HG03520 (cell line): Measurements from ENCODE around the gene SYT15.
"Not testable (repeated sequence)": the region's sequence is repeated elsewhere in the genome, so short reads cannot be mapped to it uniquely, and the experiment has no call there.

Source experiments
- ATAC-seq: cut with Tn5 transposase; IDR thresholded peaks from one replicate; pipeline ENCODE4 v1.9.1; 2021; ENCODE audit warnings: mild to moderate bottlenecking, moderate library complexity; ENCODE audit not compliant: unreplicated experiment

The SYT15 gene

DNA sequence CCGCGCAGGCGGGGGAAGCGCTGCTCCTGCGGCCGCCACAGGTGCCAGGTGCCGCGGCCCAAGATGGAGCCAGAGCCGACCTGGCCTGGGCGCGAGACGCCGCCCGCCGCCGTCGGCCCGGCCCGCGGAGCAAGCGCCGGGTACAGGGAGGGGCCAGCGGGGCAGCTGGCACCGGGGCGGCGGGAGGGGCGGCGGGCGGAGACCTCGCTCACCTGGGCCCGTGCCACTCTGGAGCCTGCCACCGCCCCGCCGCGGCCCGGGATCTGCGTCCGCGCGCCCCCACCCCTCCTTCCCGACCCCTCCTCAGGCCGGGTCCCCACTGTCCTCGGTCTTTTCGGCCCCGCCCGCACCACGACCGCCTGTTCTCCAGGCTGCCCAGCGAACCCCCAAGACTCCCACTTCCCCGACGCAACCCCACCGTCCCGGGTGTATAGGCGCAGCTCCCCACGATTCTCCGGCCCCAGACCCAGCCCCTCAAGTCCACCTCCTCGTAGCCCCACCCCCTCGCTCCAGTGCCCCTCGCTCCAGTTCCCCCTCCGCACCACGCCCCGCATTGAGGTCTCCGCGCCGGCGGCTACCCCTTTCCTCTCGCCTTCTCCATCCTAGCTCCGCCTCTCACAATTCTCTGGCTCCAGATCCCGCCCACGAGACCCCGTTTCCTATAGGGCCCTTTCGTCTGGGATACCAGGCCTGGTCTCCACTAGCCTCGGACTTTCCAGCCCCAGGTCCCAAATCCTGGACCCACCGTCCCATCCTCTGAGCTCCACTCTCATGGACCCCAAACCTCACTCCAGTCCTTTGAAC lies 22.2 kb upstream of the SYT15 start, which contains the start of gene GPRIN2:
Gene GPRIN2 (minus strand): TSS at position 144 of the 804 bp plus-strand sequence. CDS start 5,922 bp downstream, outside the sequence.
- no peak for ATAC-seq

DNA sequence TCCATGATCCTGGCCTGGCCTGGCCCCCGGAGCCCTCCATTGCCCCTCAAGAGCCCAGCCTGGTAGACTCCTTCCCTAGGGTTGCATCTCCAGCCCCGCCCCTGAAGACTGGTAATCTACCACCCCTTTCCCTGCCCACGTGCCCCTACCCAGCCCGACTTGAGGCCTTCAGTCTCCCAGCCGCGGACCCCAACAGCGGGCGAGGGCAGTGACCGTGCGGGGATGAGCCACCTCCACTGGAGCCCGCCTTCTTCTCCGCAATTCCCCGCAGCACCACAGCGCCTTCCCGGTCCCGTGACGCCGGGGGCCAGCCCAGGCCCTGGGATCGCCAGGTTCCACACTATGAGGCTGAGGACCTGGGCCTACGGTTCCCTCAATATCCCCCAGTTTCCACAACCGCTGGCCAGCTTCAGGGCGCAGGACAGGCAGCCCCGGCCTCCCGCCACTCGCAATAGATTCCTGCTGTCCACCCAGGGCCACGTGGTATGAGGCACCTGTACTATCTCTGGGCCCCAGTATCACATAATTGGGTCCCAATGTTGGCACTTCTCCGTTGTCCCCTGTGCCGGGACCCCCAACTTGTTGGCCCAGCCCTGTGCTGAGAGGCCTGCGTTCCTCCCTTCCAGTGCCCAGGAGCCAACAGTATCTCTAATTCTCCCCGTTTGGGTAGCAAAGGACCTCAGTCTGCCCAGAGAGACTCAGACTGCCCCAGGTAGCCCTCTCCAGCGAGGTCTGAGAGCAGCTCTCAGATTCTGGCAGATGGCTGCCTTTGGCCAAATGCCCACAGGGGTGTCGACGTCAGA lies 21.4 kb upstream of the SYT15 start:
- ATAC-seq = no peak

DNA sequence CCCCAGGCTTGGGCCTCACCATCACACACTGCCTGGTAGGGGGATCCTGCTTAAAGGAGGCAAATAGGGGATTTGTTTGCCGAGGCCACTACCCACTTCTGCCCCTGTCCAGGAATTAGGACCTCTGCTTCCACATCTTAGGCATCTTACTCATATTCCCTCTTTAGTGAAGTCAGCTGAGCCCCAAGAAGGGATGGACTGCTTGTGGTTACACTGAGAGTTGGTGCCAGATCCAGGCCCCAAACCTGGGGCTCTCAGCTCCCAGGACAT lies 20.9 kb upstream of the SYT15 start:
- ATAC-seq = no peak

DNA sequence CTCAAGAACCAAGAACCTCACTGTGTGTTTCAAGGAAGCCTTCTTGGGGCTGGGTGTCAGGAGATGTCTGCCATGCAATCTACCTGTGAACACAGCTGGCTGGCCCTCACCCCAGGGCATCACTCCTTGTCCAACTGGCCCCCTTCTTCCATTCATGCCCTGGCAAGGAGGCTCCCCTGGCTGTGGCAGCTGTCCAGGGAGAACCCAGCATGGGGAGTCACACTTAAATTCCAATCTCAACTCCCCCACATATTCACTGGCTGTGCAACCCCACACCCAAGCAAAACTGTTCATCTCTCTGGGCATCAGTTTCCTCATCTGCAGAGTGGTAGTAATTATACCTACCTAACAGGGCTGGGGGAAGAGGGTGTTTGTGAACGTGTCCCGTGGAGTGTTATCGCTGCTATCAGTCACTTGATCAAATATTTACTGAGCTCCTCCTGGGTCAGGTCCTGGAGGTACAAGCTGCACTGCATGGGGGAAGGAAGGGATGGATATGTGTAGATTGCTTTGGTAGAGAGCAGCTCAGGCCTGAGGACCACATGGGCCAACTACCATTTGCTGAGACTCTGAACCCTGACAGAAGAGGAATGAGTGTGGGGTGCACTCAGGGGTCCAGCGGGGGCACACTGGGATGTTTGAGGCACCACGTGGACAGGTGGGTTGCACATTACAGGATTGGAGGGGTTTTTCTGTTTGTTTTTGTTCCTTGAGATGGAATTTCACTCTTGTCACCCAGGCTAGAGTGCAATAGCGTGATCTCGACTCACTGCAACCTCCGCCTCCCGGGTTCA lies 20.3 kb upstream of the SYT15 start:
- ATAC-seq = no peak

DNA sequence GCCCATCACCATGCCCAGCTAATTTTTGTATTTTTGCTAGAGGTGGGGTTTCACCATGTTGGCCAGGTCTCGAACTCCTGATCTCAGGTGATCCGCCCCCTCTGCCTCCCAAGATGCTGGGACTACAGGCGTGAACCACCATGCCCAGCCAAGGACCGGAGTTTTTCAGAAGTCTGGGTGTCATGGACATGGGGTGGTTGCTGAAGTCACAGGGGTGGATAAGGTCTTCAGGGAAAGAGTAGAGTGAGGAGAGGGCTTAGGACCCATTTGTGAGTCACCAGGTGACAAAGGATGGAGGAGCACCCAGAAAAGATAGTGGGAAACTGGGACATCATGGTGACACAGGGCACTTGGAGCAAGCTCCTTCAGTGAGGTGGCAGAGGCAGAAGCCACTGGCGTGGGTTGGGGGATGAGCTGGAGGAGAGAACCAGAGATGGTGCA lies 19.7 kb upstream of the SYT15 start:
- no peak for ATAC-seq

DNA sequence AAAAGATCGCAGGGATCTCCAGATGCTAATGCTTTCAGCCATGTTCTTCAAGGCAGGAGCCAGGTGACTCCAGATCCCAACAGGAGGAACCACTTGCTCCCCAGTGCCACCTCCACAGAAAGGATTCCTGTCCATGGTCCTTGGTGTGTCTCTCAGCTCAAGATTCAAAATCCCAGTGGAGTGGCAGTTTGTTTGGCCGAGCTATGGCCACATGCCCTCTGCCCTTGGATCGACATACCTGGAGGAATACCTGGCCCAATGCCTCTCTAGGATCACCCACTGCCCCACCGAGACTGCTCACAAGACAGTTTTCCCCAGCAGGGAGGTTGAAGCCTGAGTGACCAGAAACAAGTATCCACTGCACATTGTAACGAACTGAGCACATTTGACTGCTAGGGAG lies 18.5 kb upstream of the SYT15 start:
- no peak for ATAC-seq

DNA sequence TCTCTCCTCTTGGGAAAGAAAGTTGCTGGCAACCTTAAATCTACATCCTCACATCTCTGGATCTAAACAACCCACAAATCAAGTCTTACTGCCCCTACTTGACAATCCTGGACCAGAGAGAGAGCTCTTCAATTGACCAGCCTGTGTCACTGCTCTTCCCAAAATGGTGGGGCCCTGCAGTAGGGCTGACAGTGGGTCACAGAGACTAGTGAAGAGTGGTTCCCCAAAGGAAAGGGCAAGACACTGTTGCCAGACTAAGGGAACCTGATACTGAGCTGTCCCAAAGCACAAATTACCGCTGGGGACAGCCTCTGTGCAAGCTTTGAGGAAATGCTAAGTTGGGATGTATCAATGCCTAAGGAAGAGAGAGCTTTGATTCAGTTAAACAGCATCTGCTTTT lies 18.0 kb upstream of the SYT15 start:
- ATAC-seq = no peak

DNA sequence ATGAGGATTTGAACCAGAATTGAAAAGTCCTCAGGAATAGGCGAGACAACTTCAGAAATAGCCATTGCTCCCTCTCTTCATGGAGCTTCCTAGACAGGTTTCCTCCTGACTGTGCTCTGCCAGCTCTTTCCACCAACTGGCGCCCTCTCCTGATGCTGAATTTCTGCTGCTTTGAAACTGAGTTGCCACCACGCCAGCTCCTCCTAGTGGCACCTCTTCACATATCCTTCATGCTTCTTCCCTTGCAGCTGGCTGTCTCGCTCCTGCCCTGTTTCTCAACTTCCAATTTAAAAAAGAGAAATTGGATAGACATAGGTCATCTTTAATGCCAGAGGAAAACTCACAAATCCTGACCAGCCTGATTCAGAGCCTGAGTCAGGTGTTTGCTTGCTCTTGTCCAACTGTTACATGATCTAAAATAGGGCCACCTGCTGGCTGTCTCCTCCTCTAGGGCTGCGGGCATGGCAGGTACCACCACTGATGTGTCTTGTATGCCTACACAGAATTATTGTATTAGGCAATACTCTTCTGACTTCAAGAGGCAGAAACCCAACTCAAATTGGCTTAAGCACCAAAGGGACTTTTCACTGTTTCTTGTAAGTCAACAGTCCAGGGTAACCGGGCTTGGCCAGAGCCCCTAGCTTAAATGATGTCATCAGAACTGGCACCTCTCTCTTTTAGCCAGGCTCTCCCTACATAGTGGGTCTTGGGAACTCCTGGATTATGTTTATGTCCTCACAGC lies 13.2 kb upstream of the SYT15 start:
- ATAC-seq = peak; percentile 67

DNA sequence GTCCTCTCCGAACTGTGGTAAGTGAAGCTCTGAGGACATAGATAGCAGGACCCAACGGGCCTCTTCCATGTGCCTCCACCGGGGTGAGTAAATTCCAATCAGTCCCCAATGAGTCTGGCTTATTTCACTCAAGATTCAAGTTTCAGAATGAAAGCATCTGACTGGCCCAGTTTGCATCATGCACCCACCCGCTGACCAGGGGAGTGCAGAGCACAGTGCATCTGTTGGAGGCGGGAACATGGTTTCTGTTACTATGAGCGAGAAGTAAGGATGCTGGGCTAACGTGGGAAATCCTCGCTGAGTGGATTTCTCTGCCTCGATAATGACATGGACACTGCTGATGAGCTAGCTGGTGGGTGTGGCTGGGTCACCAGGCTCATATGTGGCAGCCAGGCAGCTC lies 11.8 kb upstream of the SYT15 start:
- not testable (repeated sequence) for ATAC-seq

DNA sequence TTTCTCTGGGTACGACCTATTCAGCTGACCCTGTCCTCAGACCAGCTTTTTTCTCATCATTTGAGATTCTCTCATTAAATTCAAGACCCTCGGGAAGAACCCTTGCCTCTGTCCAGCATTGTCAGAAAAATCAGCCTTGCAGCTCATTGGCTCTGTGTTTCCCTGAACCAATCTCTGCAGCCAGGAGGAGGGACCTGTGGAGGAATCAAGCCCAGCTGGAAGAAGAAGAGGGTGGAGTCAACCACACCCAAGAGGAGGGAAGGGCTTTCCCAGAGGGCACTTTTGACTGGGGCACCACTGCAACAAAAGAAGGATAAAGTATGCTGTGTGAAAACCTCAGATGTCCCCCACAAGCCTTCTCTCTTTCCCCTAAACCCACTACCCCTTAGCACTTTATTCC lies 8.3 kb upstream of the SYT15 start:
- ATAC-seq = not testable (repeated sequence)

DNA sequence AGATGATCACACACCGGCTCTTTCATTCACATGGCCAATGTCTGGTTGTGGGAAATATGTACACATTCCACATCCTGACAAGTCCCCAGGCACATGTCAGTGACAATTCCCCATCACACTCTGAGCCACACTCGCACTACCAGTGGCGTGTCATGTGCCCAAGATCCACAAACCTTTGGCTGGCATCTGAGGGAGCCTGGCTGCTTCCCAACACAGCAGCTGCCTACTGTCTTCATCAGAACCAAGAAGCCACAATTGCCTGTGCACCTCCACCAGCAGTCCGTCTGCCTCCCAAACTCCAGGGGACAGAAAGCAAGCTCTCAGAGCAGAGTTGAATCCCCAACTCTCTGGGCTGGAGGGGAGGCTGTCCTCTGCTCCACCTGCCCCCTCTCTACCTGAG lies 6.2 kb upstream of the SYT15 start:
- ATAC-seq = not testable (repeated sequence)

DNA sequence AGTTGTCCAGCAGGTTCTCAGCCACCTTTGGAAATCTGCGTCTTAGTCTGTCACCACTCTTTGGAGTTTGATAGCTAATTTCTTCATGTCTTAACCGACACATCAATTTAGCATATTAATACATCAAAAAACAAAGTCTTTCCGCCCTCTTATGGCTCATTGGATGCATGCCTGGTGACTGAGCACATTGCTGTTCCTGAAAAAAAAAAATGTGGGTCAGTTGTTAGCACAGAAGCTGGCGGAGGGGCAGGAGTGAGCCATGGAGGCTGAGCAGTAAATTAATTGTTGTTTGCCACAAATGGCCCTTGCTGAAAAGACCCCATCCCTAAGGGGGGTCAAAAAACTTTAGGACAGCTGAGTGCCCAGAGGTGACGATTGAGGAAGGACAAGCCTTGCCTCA lies 5.6 kb upstream of the SYT15 start:
- ATAC-seq = not testable (repeated sequence)

DNA sequence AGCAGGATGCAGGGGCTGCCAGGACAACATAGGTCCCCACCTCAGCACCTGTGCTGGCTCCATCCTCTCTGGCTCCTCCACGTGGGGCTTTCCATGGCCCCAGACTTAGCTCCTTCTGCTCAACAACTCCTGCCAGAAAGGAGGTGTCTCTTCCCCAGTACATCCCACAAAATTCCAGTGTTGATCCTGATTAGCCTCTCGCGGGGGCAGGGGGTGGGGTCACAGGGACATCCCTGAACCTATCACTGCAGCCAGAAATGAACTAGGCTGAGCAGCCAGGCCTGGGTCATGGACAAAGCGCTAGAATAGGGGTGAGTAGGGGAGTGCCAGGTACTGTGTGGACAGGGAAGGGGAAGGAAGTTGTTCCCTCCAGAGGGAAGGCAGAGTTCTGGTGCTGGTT lies 5.0 kb upstream of the SYT15 start:
- ATAC-seq = not testable (repeated sequence)

DNA sequence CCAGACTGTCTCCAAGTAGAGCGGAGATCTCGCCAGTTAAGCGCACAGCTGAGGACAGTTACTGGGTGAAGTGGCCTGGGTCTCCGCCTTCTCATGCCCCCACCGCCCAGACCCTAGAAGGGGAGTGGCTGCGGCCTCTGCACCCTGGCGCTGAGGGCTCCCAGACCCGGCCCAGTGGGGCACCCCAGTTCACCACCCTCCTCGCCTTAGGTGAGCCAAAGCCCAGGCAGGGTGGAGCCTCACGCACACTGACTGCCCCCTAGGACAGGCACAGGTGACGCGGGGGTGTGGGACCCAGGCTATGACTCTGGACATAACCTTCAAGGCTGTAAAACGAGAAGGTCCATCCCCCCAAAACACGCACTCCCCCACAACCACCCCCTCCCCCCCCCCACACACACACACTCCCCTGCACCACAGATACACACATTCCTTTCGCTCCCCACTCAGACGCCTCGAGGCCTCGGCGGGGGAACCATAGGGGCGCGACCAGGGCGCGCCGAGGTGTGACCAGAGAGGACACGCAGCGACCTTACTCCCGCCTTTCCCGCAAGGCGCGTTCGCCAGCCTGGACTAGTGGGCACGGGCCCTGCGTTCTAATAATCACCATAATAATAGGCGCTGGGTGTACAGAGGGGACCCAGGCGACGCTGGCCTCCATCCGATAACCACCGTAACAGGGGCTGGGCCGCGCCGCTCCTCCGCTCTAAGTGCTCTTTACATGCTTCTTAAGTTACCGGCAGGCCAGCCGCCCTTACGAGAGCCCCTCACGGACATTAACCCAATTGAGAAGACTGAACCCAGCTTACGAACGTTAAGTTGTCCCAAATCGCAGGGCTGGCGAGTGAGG lies 1.1 kb upstream of the SYT15 start:
- ATAC-seq = not testable (repeated sequence)

DNA sequence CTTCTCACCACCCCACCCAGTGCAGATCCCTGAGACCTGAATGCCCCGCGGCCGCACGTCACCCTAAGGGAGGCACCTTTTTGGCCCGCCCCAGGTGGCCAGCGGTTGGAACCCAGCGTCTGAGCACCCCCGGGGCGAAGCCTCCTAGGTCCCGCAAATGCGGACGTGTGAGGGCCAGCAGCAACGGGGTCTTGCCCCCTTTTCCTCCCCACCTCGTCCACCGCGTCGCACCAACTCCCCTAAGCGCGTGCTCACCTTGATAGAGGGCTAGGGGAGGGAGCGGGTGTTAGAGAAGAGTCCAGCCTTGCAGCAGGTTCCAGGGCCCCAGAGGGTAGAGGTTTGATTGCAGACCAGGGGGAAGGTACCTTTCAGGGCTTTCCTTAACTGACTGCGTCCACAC lies 450 bp downstream of the SYT15 start:
- ATAC-seq = not testable (repeated sequence)

DNA sequence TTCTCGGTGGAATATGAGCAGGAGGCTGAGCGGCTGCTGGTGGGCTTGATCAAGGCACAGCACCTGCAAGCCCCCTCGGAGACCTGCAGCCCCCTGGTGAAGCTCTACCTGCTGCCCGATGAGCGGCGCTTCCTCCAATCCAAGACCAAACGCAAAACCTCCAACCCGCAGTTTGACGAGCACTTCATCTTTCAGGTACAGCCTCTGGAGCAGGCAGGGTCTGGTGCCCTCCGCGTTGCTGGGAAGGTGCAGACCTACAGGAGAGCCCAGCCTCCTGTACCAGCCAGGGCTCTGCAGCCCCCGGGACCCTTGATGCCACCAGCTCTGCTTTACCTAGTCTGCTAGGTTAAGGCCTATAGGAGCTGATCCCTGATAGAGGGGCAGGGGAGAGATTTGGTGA lies 3.1 kb downstream of the SYT15 start:
- ATAC-seq = not testable (repeated sequence)

DNA sequence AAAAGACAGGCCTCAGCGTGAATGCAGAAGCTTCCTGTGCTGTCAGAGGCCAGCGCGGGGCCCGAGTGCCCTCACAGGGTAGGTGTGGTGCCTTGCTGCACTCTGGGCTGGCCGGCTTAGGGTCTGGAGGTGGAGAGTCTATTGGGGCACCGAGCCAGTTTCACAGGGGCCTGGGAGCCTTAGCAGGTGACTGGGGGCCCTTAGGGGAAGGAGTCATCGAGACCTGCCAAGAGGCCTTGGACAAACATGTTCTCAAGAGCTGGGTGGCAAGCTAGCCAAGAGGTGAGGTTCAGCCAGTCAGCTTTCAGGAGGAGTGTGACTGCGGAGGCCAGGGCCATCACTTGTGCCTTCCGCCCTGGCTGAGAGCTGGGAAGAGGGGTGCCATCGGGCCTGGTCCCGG lies 3.6 kb downstream of the SYT15 start:
- not testable (repeated sequence) for ATAC-seq

DNA sequence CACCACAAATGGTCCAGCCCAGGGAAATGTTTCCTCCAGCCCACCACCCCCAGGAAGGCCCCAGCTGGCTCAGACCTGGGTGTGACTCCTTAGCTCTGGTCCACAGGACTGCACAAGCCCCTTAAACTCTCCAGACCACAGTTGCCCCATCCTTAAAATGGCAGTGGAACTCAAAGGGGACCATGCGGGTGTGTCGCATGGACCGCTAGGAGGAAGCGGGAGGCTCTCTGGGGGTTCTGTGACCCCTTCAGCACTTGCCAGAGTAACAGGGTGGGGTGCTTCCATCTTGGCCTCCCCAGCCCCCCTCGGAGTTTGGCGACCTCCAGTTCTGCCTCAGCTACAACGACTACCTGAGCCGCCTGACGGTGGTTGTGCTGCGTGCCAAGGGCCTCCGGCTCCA lies 5.3 kb downstream of the SYT15 start:
- not testable (repeated sequence) for ATAC-seq

DNA sequence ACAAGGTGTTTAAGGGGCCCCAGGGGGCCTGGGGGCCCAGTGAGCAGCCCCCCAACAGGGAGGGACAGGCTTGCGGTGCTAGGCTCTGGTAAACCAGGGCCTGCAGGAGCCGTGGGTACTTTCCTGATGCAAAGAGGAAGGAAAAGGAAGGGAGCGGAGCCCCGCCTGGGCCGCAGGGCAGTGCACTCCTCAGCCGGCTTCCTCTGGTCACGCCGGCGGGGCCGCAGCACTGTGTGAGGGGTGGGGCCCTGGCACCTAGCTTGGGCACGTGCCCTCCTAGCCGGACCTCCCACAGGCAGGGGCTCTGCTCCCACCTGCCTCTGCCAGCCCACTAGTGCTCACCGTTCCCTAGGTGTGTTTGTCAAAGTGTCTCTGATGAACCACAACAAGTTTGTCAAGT lies 6.3 kb downstream of the SYT15 start:
- ATAC-seq = not testable (repeated sequence)

DNA sequence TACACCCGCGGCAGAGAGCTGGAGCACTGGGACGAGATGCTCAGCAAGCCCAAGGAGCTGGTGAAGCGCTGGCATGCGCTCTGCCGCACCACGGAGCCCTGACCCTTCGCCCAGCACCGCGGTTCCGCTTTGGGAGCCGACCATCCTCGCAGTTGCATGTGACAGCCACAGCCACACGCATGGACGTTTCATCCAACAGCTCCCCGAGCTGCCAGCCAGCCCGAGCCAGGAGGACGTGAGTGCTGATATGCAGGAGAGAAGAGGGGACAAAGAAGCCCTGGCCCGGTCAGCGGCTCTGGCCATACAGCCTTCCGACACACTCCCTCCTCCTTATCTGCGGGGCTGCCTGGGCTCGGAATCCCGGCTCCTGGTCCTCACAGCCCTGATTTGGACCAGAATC lies 8.6 kb downstream of the SYT15 start:
- ATAC-seq = not testable (repeated sequence)
